GM15510 (cell line): ENCODE results near the gene FNBP1.

ENCODE experiments used
- POLR2A ChIP-seq: IDR thresholded peaks from 3 replicates; pipeline ENCODE4 v1.6.1; 2011; ENCODE audit warnings: borderline replicate concordance; ENCODE audit not compliant: insufficient read length; ENCODE audit errors: extremely low read depth

The FNBP1 gene

DNA sequence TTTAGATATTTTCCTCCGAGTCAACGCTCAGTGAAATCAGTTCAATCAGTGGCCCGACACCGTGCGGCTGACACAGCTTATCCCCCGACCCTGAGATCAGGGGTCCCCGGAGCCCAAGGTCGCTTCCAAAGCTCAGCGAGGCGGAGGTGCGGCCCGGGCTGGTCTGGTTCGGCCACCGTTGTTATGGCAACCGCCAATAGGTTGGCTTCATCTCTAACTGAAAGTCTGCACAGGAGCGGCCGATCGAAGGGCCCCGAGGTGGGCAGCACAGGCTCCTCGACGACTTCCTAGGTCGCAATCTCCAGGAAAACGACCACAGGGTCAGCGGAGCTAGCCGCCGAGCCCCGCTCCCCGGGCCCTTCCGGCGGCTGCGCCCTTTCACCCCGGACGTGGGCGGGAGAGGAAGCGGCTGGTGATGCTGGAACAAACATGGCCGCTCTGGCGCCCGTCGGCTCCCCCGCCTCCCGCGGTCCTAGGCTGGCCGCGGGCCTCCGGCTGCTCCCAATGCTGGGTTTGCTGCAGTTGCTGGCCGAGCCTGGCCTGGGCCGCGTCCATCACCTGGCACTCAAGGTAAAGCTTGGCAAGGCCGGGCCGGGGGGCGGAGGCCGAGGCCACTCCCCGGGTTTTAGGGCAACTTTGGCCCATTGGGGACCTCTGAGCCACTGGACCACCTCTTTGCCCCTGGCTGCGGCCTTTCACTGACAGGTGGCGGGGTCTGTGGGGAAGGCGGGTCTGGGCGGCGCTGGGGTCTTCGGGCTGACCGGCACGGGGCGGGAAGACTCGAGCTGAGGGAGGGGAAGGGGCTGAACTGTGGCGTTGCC lies 10.7 kb upstream of the FNBP1 start, which contains the start of gene GPR107:
Gene GPR107, plus strand, starts transcription at position 403 of the 821 bp plus-strand sequence. Its CDS starts 27 bp downstream, at position 430.
- peak; percentile 79 for TF ChIP-seq POLR2A

- TF ChIP-seq POLR2A: no peak
Measured at GRCh38 chr9:130053109-130053503, 10.1 kb upstream of the FNBP1 start.

GRCh38 chr9:130051855-130052254 lies 8.9 kb upstream of the FNBP1 start:
- no peak for TF ChIP-seq POLR2A

DNA sequence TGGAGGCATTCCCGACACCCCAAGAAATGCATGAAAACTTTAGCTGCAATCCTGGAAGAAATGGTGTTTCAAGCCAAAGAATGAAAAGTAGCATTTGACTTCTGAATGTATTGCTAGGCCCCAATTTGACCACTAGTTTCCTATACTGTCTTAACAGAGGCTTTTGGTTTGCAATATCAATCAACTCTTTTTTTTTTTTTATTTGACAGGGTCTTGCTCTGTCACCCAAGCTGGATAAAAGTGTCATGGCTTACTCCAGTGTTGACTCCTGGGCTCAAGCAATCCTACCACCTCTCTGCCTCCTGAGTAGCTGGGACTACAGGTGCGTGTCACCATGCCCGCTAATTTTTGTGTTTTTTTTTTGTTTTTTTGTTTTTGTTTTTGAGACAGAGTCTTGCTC lies 7.5 kb upstream of the FNBP1 start:
- no peak for TF ChIP-seq POLR2A

DNA sequence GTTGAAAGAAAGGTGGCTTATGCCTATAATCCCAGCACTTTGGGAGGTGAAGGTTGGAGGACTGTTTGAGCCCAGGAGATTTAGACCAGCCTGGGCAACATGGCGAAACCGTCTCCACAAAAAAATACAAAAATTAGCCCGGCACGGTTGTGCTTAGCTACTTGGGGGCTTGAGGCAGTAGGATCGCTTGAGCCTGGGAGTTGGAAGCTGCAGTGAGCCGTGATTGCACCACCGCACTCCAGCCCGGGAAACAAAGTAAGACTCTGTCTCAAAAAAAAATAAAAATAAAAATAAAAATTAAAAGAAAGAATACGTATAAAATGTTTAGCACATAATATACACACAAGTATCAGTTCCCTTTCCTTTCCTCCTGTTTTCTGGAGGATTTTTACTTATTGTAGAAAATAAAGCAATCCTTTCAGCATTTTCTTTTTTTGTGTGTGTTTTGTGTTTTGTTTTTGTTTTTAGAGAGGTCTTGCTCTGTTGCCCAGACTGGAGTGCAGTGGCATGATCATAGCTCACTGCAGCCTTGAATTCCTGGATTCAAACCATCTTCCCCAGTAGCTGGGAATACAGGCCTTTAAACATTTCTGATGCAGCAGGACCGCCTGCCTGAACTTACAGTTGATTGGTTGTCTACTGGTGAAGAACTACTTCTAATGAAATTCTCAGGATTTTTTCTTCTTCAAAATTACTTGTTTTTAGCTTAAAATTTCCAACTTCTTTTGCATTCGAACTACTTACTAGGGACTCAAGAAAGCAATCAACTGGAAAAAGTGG lies 6.6 kb upstream of the FNBP1 start:
- TF ChIP-seq POLR2A: no peak

DNA sequence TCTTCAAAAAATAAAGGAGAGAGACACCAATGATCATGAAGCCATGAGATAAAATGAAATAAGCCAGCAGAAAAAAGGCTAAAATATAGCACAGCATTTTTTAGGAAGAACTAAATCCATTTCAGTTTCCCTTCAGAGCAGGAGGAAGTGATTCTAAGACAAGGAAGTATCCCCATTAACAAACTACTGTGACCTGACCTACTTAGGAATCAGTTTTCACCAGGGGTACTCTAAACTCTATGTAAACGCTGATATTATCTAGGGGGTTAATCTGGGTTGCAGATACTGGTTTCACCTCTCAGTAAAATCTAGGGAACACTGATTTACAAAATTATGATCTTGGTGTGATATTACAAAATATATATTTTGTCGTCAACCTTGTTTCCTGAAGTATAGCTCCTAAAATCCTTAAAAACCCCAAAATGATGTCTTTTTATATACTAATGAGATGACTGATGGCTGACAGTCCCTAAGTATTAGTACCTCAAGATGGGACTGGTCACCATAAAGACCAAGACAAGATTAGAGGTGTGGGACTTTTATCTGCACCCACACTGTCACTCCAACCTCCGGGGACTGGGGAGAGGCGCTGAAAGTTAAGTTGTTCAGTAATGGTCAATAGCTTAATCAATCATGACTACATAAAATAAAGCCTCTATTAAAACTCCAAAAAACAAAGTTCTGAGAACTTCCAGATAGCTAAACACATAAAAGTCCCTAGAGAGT lies 2.9 kb upstream of the FNBP1 start:
- TF ChIP-seq POLR2A: no peak

DNA sequence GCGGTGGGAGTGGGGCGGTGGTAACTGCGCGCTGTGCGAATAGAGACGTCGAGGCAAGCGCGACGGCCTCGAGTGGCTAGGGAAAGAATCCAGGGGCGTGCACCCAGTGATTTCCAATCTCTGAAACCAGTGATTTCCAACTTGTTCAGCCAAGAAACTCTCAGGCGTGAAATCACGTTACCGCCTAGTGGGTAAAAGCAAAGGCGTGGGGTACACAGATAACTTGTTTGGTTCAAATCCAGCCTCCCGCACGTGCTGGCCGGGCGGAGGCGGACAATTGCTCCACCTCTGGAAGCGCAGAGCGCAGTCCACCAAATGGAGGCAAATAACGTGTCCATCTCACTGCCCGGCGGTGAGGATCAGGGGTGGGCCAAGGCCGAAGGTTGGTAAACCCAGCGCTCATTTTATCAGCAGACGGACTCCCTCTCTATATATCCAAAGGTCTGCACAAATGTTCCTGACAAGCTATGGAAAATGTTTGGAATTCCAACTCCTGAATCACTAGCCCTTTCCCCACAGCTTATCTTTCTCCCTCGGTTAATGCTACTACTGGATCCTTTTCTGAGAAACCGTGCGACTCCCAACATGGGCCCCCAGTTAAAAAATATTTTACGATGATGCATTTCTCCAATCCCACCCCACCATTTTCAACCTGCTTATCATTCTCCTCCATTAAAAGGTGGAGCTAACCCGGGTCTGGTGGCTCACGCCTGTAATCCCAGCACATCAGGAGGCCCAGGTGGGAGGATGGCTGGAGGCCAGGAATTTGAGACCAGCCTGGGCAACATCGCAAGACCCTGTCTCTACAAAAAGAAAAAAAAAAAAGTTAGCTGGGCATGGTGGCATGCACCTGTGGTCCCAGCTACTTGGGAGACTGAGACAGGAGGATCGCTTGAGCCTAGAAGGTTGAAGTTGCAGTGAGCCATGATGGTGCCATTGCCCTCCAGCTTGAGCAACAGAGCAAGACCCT lies 950 bp upstream of the FNBP1 start:
- TF ChIP-seq POLR2A: no peak

GRCh38 chr9:130042406-130042884 lies 544 bp downstream of the FNBP1 start:
- no peak for TF ChIP-seq POLR2A

DNA sequence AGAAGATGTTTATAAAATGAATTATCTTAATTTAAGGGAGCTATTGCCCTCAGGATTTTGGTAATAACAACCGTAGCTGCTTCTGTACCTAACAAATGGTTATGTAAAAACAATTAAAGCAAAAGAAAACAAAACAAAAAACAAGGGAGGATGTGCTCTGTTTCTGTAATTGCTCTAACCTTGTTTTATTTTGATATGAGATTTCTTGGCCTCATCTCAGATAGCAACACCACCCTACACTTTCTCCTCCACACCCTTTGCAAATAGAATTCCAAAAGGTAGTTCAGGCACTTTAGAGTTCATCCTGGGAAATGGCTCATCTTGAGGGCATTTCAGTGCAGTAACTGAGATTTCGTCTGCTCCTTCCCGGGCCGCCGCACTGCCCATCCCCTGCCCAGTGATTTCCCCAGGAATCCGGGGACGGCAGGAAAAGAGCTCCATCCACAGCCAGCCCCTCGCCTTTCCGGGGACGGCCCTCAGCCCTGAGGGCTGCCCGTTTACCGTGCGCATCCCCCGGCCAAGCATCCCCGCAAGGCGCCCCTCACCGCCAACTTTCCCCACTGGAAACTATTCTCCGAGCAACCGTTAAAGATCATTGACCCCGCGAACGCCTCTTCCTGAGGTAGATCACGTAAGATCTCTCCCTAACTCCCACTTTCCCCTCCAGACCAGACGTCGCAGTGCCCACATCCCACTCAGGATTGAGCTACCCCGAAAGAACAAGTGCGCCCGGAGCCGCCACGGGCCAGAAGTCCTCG lies 1.2 kb downstream of the FNBP1 start:
- TF ChIP-seq POLR2A: no peak

DNA sequence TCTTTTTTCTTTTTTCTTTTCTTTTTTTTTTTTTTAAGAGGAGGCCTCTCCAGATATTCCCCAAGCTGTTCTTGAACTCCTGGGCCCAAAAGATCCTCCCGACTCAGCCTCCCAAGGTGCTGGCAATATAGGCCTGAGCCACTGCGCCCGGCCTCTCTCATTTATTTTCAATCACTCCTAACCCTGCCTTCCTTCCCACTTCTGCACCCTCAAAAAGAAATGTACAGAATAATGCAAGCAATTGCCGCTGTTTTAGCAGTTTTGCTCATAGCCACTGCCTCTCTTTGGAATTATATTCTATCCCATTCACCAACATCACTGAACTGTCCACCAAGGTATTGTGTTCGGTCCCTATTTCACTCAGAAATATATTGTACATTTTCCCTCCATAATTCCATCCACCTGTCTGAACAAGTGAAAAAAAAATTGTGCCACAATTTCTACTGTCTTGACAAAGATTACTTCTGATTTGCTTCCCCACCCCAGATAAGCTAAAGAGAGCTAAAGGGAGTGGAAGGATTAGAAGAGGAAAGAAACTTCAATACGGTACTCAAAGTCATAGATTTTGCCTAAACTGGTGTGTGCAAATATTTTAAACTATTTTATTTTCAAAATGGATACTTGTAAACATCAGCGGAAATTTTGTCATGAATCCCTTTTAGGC lies 1.9 kb downstream of the FNBP1 start:
- no peak for TF ChIP-seq POLR2A

DNA sequence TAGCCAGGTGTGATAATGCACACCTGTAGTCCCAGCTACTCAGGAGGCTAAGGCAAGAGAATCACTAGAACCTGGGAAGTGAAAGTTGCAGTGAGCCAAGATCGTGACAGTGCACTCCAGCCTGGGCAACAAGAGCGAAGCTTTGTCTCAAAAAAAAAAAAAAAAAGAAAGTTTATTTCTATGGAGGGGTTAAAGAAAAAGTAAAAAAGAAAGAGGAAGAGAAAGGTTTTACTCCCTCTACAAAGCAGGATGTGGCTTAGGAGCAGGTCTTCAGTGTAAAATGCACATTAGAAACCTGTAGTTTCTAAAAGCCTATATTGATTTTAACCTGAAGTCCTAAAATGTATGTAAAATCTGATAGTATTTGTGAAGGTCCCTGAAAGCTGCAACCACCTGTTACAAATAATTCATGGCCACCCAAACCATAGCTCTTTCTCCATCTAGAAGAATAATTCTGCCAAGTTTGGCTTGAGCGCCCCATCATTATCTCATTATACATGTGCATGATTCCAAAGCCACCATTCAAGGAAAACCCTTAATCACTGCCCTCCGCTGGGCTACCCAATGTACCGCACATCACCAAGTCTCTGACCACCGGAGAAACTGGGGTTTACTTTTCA lies 3.4 kb downstream of the FNBP1 start:
- TF ChIP-seq POLR2A: peak; percentile 19

DNA sequence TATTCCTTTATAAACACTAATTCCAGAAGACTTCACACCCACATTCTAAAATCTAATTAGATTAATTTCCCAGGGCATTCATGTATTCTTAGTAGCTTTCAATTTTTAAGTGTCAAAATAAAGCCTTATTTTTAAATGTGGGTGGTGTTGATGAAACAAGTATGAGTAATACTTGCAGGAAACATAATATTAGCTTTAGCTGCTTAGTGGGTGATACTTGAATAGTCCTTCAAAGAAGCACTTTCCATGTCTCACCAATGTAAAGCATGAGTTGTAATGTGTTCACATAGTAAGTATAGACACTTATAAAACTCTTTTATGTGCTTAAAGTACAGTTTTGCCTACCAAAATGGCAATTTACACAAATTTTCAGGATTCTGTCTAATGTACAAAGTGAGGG lies 6.9 kb downstream of the FNBP1 start:
- TF ChIP-seq POLR2A: no peak
